Mesenchymal stem cell (in vitro differentiated cells and primary cell): ENCODE results near the gene PDE9A.
"Not testable (repeated sequence)": the region's sequence is repeated elsewhere in the genome, so short reads cannot be mapped to it uniquely, and the experiment has no call there.

Source experiments
- DNase-seq: peaks from one replicate; pipeline ENCODE4 v3.0.0-alpha.2; 2013
- H2AFZ ChIP-seq: one replicate; pipeline ENCODE4 v1.6.1; 2013; ENCODE audit warnings: low read depth, mild to moderate bottlenecking, control low read depth, inconsistent platforms, low read length, moderate library complexity
- H2AK5ac ChIP-seq: 2 replicates; pipeline ENCODE4 v1.6.1; 2013; ENCODE audit warnings: low read length, moderate library complexity, mild to moderate bottlenecking, inconsistent platforms; ENCODE audit not compliant: severe bottlenecking
- H2BK120ac ChIP-seq: one replicate; pipeline ENCODE4 v1.6.1; 2013; ENCODE audit warnings: low read depth, mild to moderate bottlenecking, inconsistent platforms, low read length, moderate library complexity
- H2BK12ac ChIP-seq, 2 experiments: one replicate each; pipeline ENCODE4 v1.6.1; 2013; ENCODE audit warnings: inconsistent platforms in 2 of 2, low read length in 2 of 2, mild to moderate bottlenecking in 2 of 2, moderate library complexity in 2 of 2, control low read depth in 1 of 2
- H2BK15ac ChIP-seq: one replicate; pipeline ENCODE4 v1.6.1; 2013; ENCODE audit warnings: mild to moderate bottlenecking, low read depth, inconsistent platforms; ENCODE audit not compliant: poor library complexity, severe bottlenecking
- H2BK5ac ChIP-seq: 2 replicates; pipeline ENCODE4 v1.6.1; 2013; ENCODE audit warnings: low read depth, mild to moderate bottlenecking, low read length, control low read depth, inconsistent platforms; ENCODE audit not compliant: poor library complexity, severe bottlenecking
- H3K14ac ChIP-seq, 2 experiments: one replicate each; pipeline ENCODE4 v1.6.1; 2013; ENCODE audit warnings: inconsistent platforms in 2 of 2, low read length in 2 of 2, control low read depth in 1 of 2, mild to moderate bottlenecking in 1 of 2, moderate library complexity in 1 of 2
- H3K18ac ChIP-seq, 2 experiments: one replicate each; pipeline ENCODE4 v1.6.1; 2013; ENCODE audit warnings: inconsistent platforms in 2 of 2, low read length in 2 of 2, control low read depth in 1 of 2, low read depth in 1 of 2, mild to moderate bottlenecking in 1 of 2
- H3K23ac ChIP-seq, 2 experiments: one replicate each; pipeline ENCODE4 v1.6.1; 2013; ENCODE audit warnings: inconsistent platforms in 2 of 2, low read length in 2 of 2, mild to moderate bottlenecking in 2 of 2, moderate library complexity in 2 of 2, control low read depth in 1 of 2
- H3K27ac ChIP-seq: 2 replicates; pipeline ENCODE4 v1.5.1; 2013; ENCODE audit warnings: mild to moderate bottlenecking, moderate library complexity, low read length, control low read depth, inconsistent platforms; ENCODE audit not compliant: poor library complexity, severe bottlenecking
- H3K27me3 ChIP-seq, 2 experiments: 2 replicates each; pipeline versions ENCODE4 v1.6.1 to v1.7.0; 2013; ENCODE audit warnings: low read length in 2 of 2, mild to moderate bottlenecking in 2 of 2, moderate library complexity in 2 of 2, control low read depth in 1 of 2, inconsistent platforms in 1 of 2; ENCODE audit not compliant: control insufficient read depth in 1 of 2, insufficient read depth in 1 of 2
- H3K36me3 ChIP-seq, 2 experiments: 2 replicates each; pipeline versions ENCODE4 v1.6.1 to v1.7.0; 2013; ENCODE audit warnings: low read length in 2 of 2, control low read depth in 1 of 2, inconsistent platforms in 1 of 2, low read depth in 1 of 2, mild to moderate bottlenecking in 1 of 2; ENCODE audit not compliant: insufficient read depth in 2 of 2, control insufficient read depth in 1 of 2
- H3K4ac ChIP-seq, 2 experiments: one replicate each; pipeline ENCODE4 v1.6.1; 2013; ENCODE audit warnings: inconsistent platforms in 2 of 2, low read length in 2 of 2, mild to moderate bottlenecking in 2 of 2, moderate library complexity in 2 of 2, control low read depth in 1 of 2, low read depth in 1 of 2
- H3K4me1 ChIP-seq: 2 replicates; pipeline ENCODE4 v1.6.1; 2013; ENCODE audit warnings: low read depth, low read length, control low read depth; ENCODE audit not compliant: control insufficient read depth, insufficient read depth
- H3K4me2 ChIP-seq: 2 replicates; pipeline ENCODE4 v1.6.1; 2013; ENCODE audit warnings: low read length, mild to moderate bottlenecking, inconsistent platforms; ENCODE audit not compliant: poor library complexity, severe bottlenecking
- H3K4me3 ChIP-seq, 2 experiments: 2 replicates each; pipeline versions ENCODE4 v1.5.1 to v1.7.0; 2013; ENCODE audit warnings: low read length in 2 of 2, mild to moderate bottlenecking in 2 of 2, control low read depth in 1 of 2, low read depth in 1 of 2; ENCODE audit not compliant: insufficient read depth in 1 of 2
- H3K79me1 ChIP-seq: replicated peaks from 2 replicates; pipeline ENCODE4 v1.6.1; 2013; ENCODE audit warnings: mild to moderate bottlenecking, control low read depth, low read length, inconsistent platforms; ENCODE audit not compliant: poor library complexity, severe bottlenecking
- H3K9ac ChIP-seq: 2 replicates; pipeline ENCODE4 v1.7.0; 2013; ENCODE audit warnings: mild to moderate bottlenecking, low read length, moderate library complexity
- H3K9me3 ChIP-seq: 2 replicates; pipeline ENCODE4 v1.7.0; 2013; ENCODE audit warnings: mild to moderate bottlenecking, low read length; ENCODE audit not compliant: control insufficient read depth
- H4K8ac ChIP-seq: one replicate; pipeline ENCODE4 v1.6.1; 2013; ENCODE audit warnings: inconsistent platforms, mild to moderate bottlenecking, low read length, moderate library complexity
- H4K91ac ChIP-seq: one replicate; pipeline ENCODE4 v1.6.1; 2013; ENCODE audit warnings: mild to moderate bottlenecking, low read length, inconsistent platforms
- WGBS: methylation state at CpG from one replicate; pipeline ENCODE4 v1.1.7; 2013; ENCODE audit warnings: mixed read lengths; 5-methylcytosine and 5-hydroxymethylcytosine counted together

PDE9A gene

DNA sequence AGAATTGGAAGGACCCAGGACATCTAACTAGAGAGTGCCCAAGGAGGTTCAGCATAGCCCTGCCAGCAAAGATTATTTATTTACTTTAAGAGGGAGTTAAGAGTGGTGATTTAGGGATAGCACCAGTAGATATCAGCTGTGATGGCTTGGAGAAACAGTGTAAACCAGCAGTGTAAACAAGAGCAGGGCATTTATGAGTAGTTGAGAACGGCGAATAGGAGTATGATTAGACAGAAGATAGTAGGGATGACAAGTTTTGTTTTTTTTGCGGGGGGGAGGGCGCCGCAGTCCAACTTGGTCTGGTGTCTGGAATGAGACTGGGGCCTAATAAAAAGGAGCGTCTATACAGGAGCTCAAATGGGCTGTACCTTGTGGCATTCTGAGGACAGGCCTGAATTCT, 148.2 kb downstream of the PDE9A start:
- not testable (repeated sequence) for H3K14ac ChIP-seq, H2BK15ac ChIP-seq, H3K9me3 ChIP-seq, H2AK5ac ChIP-seq, H2BK12ac ChIP-seq, H3K27ac ChIP-seq, H4K91ac ChIP-seq, H2BK5ac ChIP-seq, H3K79me1 ChIP-seq, H3K4me1 ChIP-seq, H3K9ac ChIP-seq, H3K4me3 ChIP-seq, H3K4ac ChIP-seq, H3K36me3 ChIP-seq, H3K18ac ChIP-seq, H2BK120ac ChIP-seq, H4K8ac ChIP-seq, H3K4me2 ChIP-seq, H2AFZ ChIP-seq, H3K23ac ChIP-seq
- peak; percentile 10 for DNase-seq
- WGBS: 49% methylated on average over 6 of the region's 6 CpGs
- H3K27me3 ChIP-seq: peaks cover 20 to 29% of the 10 kb centered on the region in 2 experiments

DNA sequence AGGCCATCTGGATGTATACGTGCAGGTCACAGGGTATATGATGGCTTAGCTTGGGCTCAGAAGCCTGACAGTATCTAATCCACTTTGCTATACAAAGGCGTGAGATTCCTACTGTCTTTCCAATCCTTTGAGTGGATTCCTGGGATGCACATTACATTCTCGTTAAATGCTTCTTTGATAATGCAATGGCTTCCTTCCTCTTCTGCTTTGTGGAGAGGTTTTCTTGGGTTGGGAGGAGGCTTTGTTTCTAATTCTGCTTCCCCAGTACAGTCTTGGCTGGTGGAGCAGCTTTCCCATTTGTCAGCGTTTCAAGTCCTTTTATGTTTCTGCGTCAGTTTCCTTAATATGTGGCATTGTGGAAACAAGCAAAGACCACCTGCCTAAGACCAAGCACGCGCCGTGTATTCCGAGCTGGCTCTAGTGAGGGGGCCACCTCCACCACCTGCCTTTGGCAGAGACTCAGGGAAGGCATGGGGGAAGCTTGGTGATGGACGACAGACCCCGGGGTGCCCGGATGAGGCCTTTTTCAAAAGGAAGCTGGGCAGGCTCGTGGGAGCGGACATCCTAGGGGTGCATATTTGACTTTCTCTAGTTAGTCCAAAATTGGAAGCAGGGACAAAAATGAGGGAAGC, 153.2 kb downstream of the PDE9A start:
- no peak for DNase-seq
- Histone ChIP-seq H3K4me1 (no peaks in the 10 kb centered on the region), H3K4ac (no peak overlapping the region), H2AK5ac (no peak overlapping the region), H4K91ac (no peak overlapping the region), H3K27me3 (peaks cover 48 to 53% of the 10 kb centered on the region in 2 experiments), H3K9me3 (no peaks in the 10 kb centered on the region), H4K8ac (no peak overlapping the region), H3K27ac (no peak overlapping the region), H2BK15ac (no peak overlapping the region), H3K23ac (no peak overlapping the region), H2BK5ac (no peak overlapping the region), H3K9ac (no peak overlapping the region), H2BK120ac (no peak overlapping the region), H2AFZ (no peak overlapping the region), H3K36me3 (no peaks in the 10 kb centered on the region), H3K79me1 (no peaks in the 10 kb centered on the region), H3K18ac (no peak overlapping the region), H3K4me2 (no peak overlapping the region), H3K14ac (no peak overlapping the region), H3K4me3 (no peak overlapping the region), H2BK12ac (no peak overlapping the region)
- 64% methylated on average over 14 of the region's 14 CpGs for WGBS

GRCh38 chr21:42807293-42807895, 154.0 kb downstream of the PDE9A start:
- not testable (repeated sequence) for H3K79me1 ChIP-seq, H3K18ac ChIP-seq, H3K4ac ChIP-seq, H2AK5ac ChIP-seq, H3K4me3 ChIP-seq, H2BK15ac ChIP-seq, H2BK120ac ChIP-seq, H3K36me3 ChIP-seq, DNase-seq, H3K27ac ChIP-seq, H3K4me1 ChIP-seq, H3K4me2 ChIP-seq, H2BK12ac ChIP-seq, H3K14ac ChIP-seq, H4K91ac ChIP-seq, H2BK5ac ChIP-seq, H4K8ac ChIP-seq, H3K9me3 ChIP-seq, H3K9ac ChIP-seq, H3K23ac ChIP-seq, H2AFZ ChIP-seq
- 69% methylated on average over 8 of the region's 16 CpGs for WGBS
- H3K27me3 ChIP-seq: peaks cover 52 to 53% of the 10 kb centered on the region in 2 experiments

- Histone ChIP-seq H2BK12ac (no peak overlapping the region), H2BK15ac (no peak overlapping the region), H3K4me1 (no peaks in the 10 kb centered on the region), H3K9ac (no peak overlapping the region), H3K4me2 (no peak overlapping the region), H3K18ac (no peak overlapping the region), H3K14ac (peak overlapping the region in 1 of 2 experiments; percentile 41), H3K36me3 (no peaks in the 10 kb centered on the region), H3K4me3 (no peak overlapping the region), H3K79me1 (no peaks in the 10 kb centered on the region), H3K27ac (no peak overlapping the region), H3K9me3 (no peaks in the 10 kb centered on the region), H3K27me3 (peaks cover 52 to 53% of the 10 kb centered on the region in 2 experiments), H3K23ac (no peak overlapping the region), H3K4ac (no peak overlapping the region), H2BK5ac (no peak overlapping the region), H2AFZ (no peak overlapping the region), H4K91ac (no peak overlapping the region), H4K8ac (no peak overlapping the region), H2AK5ac (no peak overlapping the region), H2BK120ac (no peak overlapping the region)
- WGBS: 83% methylated on average over 13 of the region's 13 CpGs
- DNase-seq: no peak
Observed at GRCh38 chr21:42807938-42808613, 154.7 kb downstream of the PDE9A start.
